ENCODE results near the gene INHBC.
"Not testable (repeated sequence)": the region's sequence is repeated elsewhere in the genome, so short reads cannot be mapped to it uniquely, and the experiment has no call there.

INHBC gene

GRCh38 chr12:57438400-57438799, 3.8 kb downstream of the INHBC start:
- DNase-seq (ENCODE audit: low read depth): no peak
- TF ChIP-seq CTCF (IDR thresholded peaks at IDR 0.05; ENCODE audit: insufficient read depth, low read depth, low read length, missing control alignments): no peak
- H3K4me3 ChIP-seq (ENCODE audit: low read length): no peak overlapping the region

DNA sequence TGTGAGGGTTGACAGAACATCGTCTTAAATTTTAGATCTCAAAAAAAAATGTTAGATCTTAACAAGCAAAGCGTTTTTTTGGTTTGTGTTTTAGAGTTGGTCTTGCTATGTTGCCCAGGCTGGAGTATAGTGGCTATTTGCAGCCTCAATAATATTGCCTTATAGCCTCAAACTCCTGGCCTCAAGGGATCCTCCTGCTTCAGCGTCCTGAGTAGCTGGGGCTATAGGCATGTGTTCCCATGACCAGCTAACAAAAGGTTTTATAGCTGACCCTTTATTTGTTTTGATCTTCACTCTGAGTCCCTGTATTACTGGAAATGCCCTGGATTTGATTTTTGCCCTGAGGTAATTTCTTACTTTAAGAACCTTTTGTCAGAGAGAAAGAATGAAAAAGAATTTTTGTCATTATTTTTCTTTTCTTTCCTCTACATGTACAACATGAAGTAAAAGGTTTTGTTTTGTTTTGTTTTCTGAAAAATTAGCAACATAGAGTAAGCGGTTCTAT, 5.2 kb downstream of the INHBC start:
- TF ChIP-seq CTCF (IDR thresholded peaks at IDR 0.05; ENCODE audit: insufficient read depth, low read depth, low read length, missing control alignments): no peak
- no peak overlapping the region for H3K4me3 ChIP-seq (ENCODE audit: low read length)
- DNase-seq (ENCODE audit: low read depth): no peak

DNA sequence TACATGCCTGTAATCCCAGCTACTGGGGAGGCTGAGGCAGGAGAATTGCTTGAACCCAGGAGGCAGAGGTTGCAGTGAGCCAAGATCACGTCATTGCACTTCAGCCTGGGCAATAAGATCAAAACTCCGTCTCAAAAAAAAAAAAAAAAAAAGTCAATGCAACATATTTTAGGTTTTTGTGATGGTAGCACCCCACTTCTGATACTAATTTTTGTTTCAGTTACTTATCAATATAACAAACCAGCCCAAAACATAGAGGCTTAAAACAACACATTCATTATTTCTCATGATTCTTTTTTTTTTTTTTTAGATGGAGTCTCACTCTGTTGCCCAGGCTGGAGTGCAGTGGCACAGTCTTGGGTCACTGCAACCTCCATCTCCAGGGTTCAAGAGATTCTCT, 6.8 kb downstream of the INHBC start:
- not testable (repeated sequence) for DNase-seq (ENCODE audit: low read depth); H3K4me3 ChIP-seq (ENCODE audit: low read length)

GRCh38 chr12:57441846-57442427, 7.4 kb downstream of the INHBC start:
- DNase-seq (ENCODE audit: low read depth): no peak
- TF ChIP-seq CTCF (IDR thresholded peaks at IDR 0.05; ENCODE audit: insufficient read depth, low read depth, low read length, missing control alignments): no peak
- H3K4me3 ChIP-seq (ENCODE audit: low read length): no peak overlapping the region

DNA sequence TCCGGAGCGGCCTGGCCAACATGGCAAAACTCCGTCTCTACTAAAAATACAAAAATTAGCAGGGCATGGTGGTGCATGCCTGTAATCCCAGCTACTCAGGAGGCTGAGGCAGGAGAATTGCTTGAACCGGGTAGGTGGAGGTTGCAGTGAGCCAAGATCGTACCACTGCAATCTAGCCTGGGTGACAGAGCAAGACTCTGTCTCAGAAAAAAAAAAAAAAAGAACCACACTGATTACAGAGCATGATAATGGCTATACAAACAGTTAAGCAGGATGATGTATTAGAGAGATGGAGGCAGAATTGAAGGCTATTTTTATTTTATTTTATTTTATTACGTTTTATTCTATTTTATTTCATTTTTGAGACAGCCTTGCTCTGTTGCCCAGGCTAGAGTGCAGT, 9.8 kb downstream of the INHBC start:
- not testable (repeated sequence) for DNase-seq (ENCODE audit: low read depth); H3K4me3 ChIP-seq (ENCODE audit: low read length)

DNA sequence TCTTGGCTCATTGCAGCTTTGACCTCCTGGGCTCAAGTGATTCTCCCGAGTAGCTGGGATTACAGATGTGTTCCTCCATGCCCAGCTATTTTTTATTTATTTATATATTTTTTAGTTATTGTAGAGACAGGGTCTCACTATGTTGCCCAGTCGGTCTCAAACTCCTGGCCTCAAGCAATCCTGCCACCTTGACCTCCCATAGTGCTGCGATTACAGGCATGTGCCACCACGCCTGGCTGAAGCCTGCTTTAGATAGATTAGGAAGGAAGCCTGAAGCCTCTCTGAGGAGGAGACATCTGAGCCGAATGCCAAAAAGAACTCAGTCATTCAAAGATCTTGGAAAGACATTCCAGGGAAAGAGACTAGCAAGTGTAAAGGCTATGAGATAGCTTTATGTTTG, 10.2 kb downstream of the INHBC start:
- TF ChIP-seq CTCF (IDR thresholded peaks at IDR 0.05; ENCODE audit: insufficient read depth, low read depth, low read length, missing control alignments): no peak
- no peak for DNase-seq (ENCODE audit: low read depth)
- no peak overlapping the region for H3K4me3 ChIP-seq (ENCODE audit: low read length)

GRCh38 chr12:57446292-57446960, 11.8 kb downstream of the INHBC start:
- no peak for DNase-seq (ENCODE audit: low read depth)
- H3K4me3 ChIP-seq (ENCODE audit: low read length): no peak overlapping the region
- TF ChIP-seq CTCF (IDR thresholded peaks at IDR 0.05; ENCODE audit: insufficient read depth, low read depth, low read length, missing control alignments): no peak

DNA sequence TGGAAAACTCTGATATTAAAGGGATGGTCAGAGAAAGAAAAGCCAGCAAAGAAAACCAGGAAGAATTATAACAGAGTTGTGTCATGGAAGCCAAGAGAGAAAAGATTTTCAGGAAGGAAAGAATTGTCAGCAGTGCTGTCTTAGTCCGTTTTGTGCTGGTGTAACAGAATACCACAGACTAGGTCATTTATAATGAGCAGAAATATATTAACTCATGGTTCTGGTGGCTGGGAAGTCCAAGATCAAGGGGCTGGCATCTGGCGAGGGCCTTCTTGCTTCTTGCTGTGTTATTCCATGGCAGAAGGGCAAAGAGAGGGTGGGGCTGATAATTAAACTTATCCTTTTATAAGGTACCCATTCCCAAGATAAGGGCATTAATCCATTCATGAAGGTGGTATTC, 14.1 kb downstream of the INHBC start:
- TF ChIP-seq CTCF (IDR thresholded peaks at IDR 0.05; ENCODE audit: insufficient read depth, low read depth, low read length, missing control alignments): no peak
- no peak overlapping the region for H3K4me3 ChIP-seq (ENCODE audit: low read length)

More for the DNA sequence above, 14.1 kb downstream of the INHBC start:
- DNase-seq (ENCODE audit: low read depth): no peak

Data from epithelial cell of esophagus (primary cell).